Activated naive CD4-positive, alpha-beta T cell treated with anti-CD3 and anti-CD28 coated beads for 36 hours (primary cell): ENCODE results near the gene SKIC8. TPM values are rescaled to one million over a fixed set of nuclear protein-coding genes. Genes with fewer than 3 reads are reported as not detected.

Experiments
- CTCF ChIA-PET: fragments of 350-600 bp; sonication (Branson Sonifier 250); formaldehyde crosslinking; loops from one replicate; lab custom pipeline; 2021; ENCODE audit warnings: antibody characterized with exemption; lab: Charles Lee
- DNase-seq: peaks from one replicate; pipeline ENCODE4 v3.0.0-alpha.2; 2020
- H3K27ac Mint-ChIP-seq: one replicate; pipeline ENCODE4 v1.8.0; 2021; ENCODE audit warnings: mild to moderate bottlenecking, mixed read lengths
- H3K27me3 Mint-ChIP-seq: one replicate; pipeline ENCODE4 v1.8.0; 2021; ENCODE audit warnings: low read depth, mixed read lengths
- H3K36me3 Mint-ChIP-seq: one replicate; pipeline ENCODE4 v1.8.0; 2021; ENCODE audit warnings: low read depth, mixed read lengths
- H3K4me1 Mint-ChIP-seq: one replicate; pipeline ENCODE4 v1.8.0; 2021; ENCODE audit warnings: low read depth, mixed read lengths
- H3K4me3 Mint-ChIP-seq: one replicate; pipeline ENCODE4 v1.8.0; 2021; ENCODE audit warnings: mild to moderate bottlenecking, moderate library complexity, mixed read lengths
- H3K9me3 Mint-ChIP-seq: one replicate; pipeline ENCODE4 v1.8.0; 2021; ENCODE audit warnings: mixed read lengths
- intact Hi-C: fragments of 100-400 bp; cut with micrococcal nuclease; formaldehyde crosslinking; loops from one replicate; pipeline ENCODE4 v1.15.1; 2023
- total RNA-seq, 2 experiments: library from RNA; stranded (reverse); gene quantifications; one replicate each; pipeline ENCODE4 v1.2.3, GENCODE V29; 2021

SKIC8 gene
- total RNA-seq, 2 experiments from 2014 or later, result 44.2 to 46.9 TPM

DNA sequence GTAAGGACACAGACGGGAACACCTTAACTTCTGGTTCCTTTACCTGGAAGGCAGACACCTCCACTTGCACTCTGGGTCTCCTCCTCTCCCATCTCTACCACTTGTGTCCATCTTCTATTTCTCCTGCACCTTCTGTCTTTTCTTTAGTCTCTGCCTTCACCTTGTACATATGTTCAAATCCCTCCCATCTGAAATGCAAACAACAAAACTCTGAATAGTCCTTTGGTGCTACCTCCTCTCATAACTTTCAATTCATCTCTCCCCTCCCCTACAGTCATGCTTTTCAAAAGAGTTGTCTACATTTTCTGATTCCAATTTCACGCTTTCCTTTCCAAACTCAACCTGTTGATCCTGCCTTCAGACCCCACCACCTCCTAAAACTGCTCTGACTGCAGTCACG, 35.4 kb upstream of the SKIC8 start:
- no peak for DNase-seq
- no peaks in the 10 kb centered on the region for H3K36me3 Mint-ChIP-seq
- H3K27me3 Mint-ChIP-seq, result peaks cover 22% of the 10 kb centered on the region
- no peak overlapping the region for H3K4me3 Mint-ChIP-seq
- H3K4me1 Mint-ChIP-seq, result peaks cover 3% of the 10 kb centered on the region
- H3K9me3 Mint-ChIP-seq, result no peaks in the 10 kb centered on the region
- no peak overlapping the region for H3K27ac Mint-ChIP-seq
- intact Hi-C loops, result no loop called here
- CTCF ChIA-PET, result no interaction called here

DNA sequence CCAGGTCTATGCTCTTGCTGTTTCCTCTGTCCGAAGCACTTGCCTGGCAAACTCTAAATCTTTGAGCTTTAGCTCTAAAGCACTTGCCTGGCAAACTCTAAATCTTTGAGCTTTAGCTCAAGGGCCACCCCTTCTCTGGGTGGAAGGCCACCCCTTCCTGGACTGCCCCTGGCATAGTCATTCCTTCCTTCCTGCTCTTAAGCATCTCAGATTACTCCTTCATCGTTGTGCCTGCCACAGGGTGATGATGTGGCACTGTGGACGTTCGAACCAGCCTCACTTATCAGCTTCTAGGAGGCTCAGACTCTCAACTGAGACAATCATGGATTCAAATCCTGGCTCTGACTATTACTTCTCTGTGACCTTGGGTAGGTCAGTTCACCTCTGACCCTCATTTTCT, 30.2 kb upstream of the SKIC8 start:
- Mint-ChIP-seq H3K27ac (no peak overlapping the region), H3K27me3 (no peaks in the 10 kb centered on the region), H3K9me3 (no peaks in the 10 kb centered on the region), H3K4me3 (no peak overlapping the region), H3K36me3 (no peaks in the 10 kb centered on the region), H3K4me1 (no peaks in the 10 kb centered on the region)
- intact Hi-C loops, result no loop called here
- CTCF ChIA-PET, result interaction anchor here (1.0 kb wide), 1 partner anchor 35 kb away, joined by 3 read pairs; no protein-coding TSS in a partner anchor
- DNase-seq, result peak; percentile 20

- Mint-ChIP-seq H3K4me3 (no peak overlapping the region), H3K9me3 (no peaks in the 10 kb centered on the region), H3K36me3 (no peaks in the 10 kb centered on the region), H3K27ac (no peak overlapping the region), H3K4me1 (no peaks in the 10 kb centered on the region), H3K27me3 (no peaks in the 10 kb centered on the region)
- intact Hi-C loops, result no loop called here
- DNase-seq, result no peak
- CTCF ChIA-PET, result no interaction called here
These were observed 28.1 kb upstream of the SKIC8 start for GRCh38 chr15:78327466-78327865.

DNA sequence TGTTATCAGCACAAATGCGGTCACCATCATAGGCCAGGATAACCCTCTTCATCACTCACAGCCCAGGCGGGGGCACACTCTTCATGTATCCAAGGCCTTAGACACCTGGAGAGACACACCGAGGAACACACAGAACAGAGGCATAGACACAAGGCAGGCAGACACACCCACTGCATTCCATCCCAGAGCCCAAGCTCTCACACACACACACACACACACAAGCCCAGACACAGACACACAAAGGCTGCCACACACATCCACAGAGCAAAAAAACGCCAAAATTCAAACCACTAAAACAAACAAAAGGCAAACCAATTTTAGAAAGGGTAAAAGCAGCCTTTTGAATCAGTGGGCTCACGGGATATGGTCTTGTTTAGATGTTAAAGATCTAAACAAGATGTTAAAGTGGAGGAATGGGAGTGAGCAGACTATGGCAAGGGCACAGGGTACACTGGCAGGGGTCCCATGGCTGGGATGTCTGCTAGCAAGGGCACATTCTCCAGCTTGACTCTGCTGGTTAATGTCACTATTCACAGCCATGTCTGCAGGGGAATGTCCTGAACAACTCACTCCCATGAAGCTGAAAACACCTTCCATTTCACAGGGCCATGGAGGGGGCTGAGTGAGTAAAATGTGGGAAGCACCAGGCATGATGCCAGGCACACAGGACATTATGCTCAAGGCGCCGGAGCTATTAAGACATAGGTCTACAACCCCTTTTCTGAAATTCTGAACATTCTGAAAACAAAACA, 25.9 kb upstream of the SKIC8 start:
- no peaks in the 10 kb centered on the region for H3K27me3 Mint-ChIP-seq
- no peak overlapping the region for H3K4me3 Mint-ChIP-seq
- no peak for DNase-seq
- CTCF ChIA-PET, result no interaction called here
- intact Hi-C loops, result no loop called here
- H3K27ac Mint-ChIP-seq, result no peak overlapping the region
- H3K4me1 Mint-ChIP-seq, result no peaks in the 10 kb centered on the region
- no peaks in the 10 kb centered on the region for H3K36me3 Mint-ChIP-seq
- H3K9me3 Mint-ChIP-seq, result no peaks in the 10 kb centered on the region

- no peaks in the 10 kb centered on the region for H3K4me1 Mint-ChIP-seq
- intact Hi-C loops, result no loop called here
- CTCF ChIA-PET, result no interaction called here
- no peaks in the 10 kb centered on the region for H3K36me3 Mint-ChIP-seq
- DNase-seq, result no peak
- no peaks in the 10 kb centered on the region for H3K27me3 Mint-ChIP-seq
- no peak overlapping the region for H3K27ac Mint-ChIP-seq
- H3K9me3 Mint-ChIP-seq, result no peaks in the 10 kb centered on the region
- no peak overlapping the region for H3K4me3 Mint-ChIP-seq
These were observed 24.7 kb upstream of the SKIC8 start for GRCh38 chr15:78324144-78324543.

- Mint-ChIP-seq H3K27ac (no peak overlapping the region), H3K9me3 (no peaks in the 10 kb centered on the region), H3K27me3 (no peaks in the 10 kb centered on the region), H3K4me3 (no peak overlapping the region), H3K4me1 (no peaks in the 10 kb centered on the region), H3K36me3 (no peaks in the 10 kb centered on the region)
- no peak for DNase-seq
- intact Hi-C loops, result no loop called here
- CTCF ChIA-PET, result no interaction called here
These were observed 24.3 kb upstream of the SKIC8 start for GRCh38 chr15:78323693-78324092.

GRCh38 chr15:78322724-78323521, 23.5 kb upstream of the SKIC8 start:
- Mint-ChIP-seq H3K27me3 (no peaks in the 10 kb centered on the region), H3K4me3 (no peak overlapping the region), H3K36me3 (no peaks in the 10 kb centered on the region), H3K4me1 (no peaks in the 10 kb centered on the region), H3K9me3 (no peaks in the 10 kb centered on the region), H3K27ac (no peak overlapping the region)
- intact Hi-C loops, result no loop called here
- DNase-seq, result no peak
- CTCF ChIA-PET, result no interaction called here

- intact Hi-C loops, result no loop called here
These were observed 22.8 kb upstream of the SKIC8 start for GRCh38 chr15:78322243-78322642.

DNA sequence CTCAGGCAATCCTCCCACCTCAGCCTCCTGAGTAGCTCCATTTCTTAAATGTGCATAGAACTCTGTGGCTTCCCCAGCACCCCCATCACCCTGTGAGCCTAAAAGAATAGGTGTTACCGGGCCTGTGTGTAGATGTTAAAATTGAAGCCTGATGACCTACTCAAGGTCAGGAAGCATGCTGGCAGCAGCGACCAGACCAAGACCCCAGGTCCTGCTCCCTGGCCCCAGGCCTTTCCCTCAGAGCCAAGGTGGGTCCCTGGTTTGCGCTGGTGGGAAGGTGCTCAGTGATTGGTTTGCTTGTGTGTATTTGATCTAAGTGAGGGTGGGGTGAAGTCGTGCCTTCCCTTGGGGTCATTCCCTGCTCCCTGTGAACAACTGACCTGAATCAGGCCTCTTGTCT, 22.4 kb upstream of the SKIC8 start:
- H3K36me3 Mint-ChIP-seq, result no peaks in the 10 kb centered on the region
- H3K4me3 Mint-ChIP-seq, result no peak overlapping the region
- H3K4me1 Mint-ChIP-seq, result no peaks in the 10 kb centered on the region
- DNase-seq, result no peak
- no peaks in the 10 kb centered on the region for H3K27me3 Mint-ChIP-seq
- CTCF ChIA-PET, result interaction anchor here (0.9 kb wide), 1 partner anchor 101 kb away, joined by 3 read pairs; no protein-coding TSS in a partner anchor
- no peak overlapping the region for H3K27ac Mint-ChIP-seq
- intact Hi-C loops, result no loop called here
- H3K9me3 Mint-ChIP-seq, result no peaks in the 10 kb centered on the region

More at GRCh38 chr15:78322243-78322642, 22.8 kb upstream of the SKIC8 start:
- H3K9me3 Mint-ChIP-seq, result no peaks in the 10 kb centered on the region
- no peaks in the 10 kb centered on the region for H3K27me3 Mint-ChIP-seq
- CTCF ChIA-PET, result no interaction called here
- no peak for DNase-seq
- H3K36me3 Mint-ChIP-seq, result no peaks in the 10 kb centered on the region
- no peaks in the 10 kb centered on the region for H3K4me1 Mint-ChIP-seq
- no peak overlapping the region for H3K4me3 Mint-ChIP-seq
- H3K27ac Mint-ChIP-seq, result no peak overlapping the region

GRCh38 chr15:78321041-78321570, 21.7 kb upstream of the SKIC8 start:
- CTCF ChIA-PET, result interaction anchor here (0.6 to 0.9 kb wide), 2 partner anchors 102 to 208 kb away, joined by 3 to 6 read pairs; no protein-coding TSS in a partner anchor
- Mint-ChIP-seq H3K9me3 (no peaks in the 10 kb centered on the region), H3K27ac (no peak overlapping the region), H3K4me1 (no peaks in the 10 kb centered on the region), H3K27me3 (no peaks in the 10 kb centered on the region), H3K4me3 (no peak overlapping the region), H3K36me3 (no peaks in the 10 kb centered on the region)
- DNase-seq, result no peak
- intact Hi-C loops, result no loop called here

DNA sequence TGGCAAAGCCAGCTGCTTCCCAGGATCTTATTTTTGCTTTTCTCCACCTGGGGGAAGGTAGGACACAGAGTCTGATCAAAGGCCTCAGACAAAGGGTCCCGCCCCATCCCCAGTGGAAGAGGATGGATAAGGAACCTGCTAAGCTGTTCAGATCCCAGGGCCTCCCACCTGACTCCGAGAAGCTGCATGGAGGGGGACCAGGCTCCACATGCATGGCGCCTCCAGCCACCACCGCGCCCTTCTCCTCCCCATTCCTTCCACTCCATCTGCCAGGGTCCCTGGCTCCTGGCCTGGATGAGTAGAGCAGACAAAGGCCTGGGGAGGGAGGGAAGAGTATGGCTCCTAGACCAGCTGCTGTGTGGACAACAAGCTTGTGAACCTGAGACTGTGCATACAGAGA, 20.8 kb upstream of the SKIC8 start:
- no peaks in the 10 kb centered on the region for H3K27me3 Mint-ChIP-seq
- intact Hi-C loops, result no loop called here
- no peaks in the 10 kb centered on the region for H3K9me3 Mint-ChIP-seq
- no peaks in the 10 kb centered on the region for H3K36me3 Mint-ChIP-seq
- no peak overlapping the region for H3K27ac Mint-ChIP-seq
- H3K4me1 Mint-ChIP-seq, result no peaks in the 10 kb centered on the region
- CTCF ChIA-PET, result no interaction called here
- H3K4me3 Mint-ChIP-seq, result no peak overlapping the region
- DNase-seq, result no peak

GRCh38 chr15:78319588-78319987, 20.2 kb upstream of the SKIC8 start:
- Mint-ChIP-seq H3K4me3 (no peak overlapping the region), H3K27me3 (no peaks in the 10 kb centered on the region), H3K9me3 (no peaks in the 10 kb centered on the region), H3K27ac (no peak overlapping the region), H3K36me3 (no peaks in the 10 kb centered on the region), H3K4me1 (no peaks in the 10 kb centered on the region)
- intact Hi-C loops, result no loop called here
- no peak for DNase-seq
- CTCF ChIA-PET, result no interaction called here
